Erythroblast (primary cell): ENCODE results near the gene CDHR3.

Experiments used
- DNase-seq, 2 experiments: peaks; one replicate each; lab custom pipeline; 2025; lab: John Stamatoyannopoulos, UW
- GATA1 ChIP-seq: IDR thresholded peaks from 2 replicates; pipeline ENCODE4 v1.6.1; 2011; ENCODE audit warnings: low read depth, mild to moderate bottlenecking, control low read depth, low read length, moderate library complexity
- POLR2A ChIP-seq: IDR thresholded peaks from 2 replicates; pipeline ENCODE4 v1.6.1; 2011; ENCODE audit warnings: mild to moderate bottlenecking, low read length

CDHR3 gene

GRCh38 chr7:106048706-106049020 lies 85.6 kb downstream of the CDHR3 start:
- DNase-seq = no peak
- no peak for TF ChIP-seq GATA1
- TF ChIP-seq POLR2A = no peak

DNA sequence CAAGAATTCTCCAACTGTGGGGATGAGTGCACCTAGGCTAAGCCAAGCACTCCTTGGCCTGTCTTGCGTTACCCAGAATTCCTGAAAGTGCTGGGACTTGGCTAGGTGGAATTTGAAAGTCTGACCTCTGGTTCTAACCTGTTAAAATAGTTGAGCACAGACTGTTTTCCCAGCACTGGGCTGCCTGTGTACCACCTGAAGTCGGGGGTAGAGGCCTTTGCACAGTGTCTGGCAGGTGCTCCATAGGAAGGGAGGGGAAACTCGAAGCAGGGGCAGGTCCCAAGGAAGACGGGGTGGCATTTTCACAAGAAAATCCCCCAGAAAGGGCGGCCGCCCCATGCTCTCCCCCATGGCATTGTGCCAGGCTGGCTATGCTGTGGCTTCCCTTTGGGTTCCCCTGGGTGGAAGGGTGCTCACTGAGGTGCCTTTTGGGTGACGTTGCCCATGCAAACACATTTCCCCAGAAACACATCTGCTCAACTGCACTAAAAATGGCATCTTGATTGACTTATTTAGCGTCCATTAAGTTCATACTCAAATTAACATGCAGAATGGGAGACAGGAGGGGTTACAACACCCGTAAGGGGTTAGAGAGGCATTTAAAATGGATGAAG lies 86.2 kb downstream of the CDHR3 start:
- no peak for TF ChIP-seq POLR2A
- TF ChIP-seq GATA1 = no peak
- DNase-seq = no peak

DNA sequence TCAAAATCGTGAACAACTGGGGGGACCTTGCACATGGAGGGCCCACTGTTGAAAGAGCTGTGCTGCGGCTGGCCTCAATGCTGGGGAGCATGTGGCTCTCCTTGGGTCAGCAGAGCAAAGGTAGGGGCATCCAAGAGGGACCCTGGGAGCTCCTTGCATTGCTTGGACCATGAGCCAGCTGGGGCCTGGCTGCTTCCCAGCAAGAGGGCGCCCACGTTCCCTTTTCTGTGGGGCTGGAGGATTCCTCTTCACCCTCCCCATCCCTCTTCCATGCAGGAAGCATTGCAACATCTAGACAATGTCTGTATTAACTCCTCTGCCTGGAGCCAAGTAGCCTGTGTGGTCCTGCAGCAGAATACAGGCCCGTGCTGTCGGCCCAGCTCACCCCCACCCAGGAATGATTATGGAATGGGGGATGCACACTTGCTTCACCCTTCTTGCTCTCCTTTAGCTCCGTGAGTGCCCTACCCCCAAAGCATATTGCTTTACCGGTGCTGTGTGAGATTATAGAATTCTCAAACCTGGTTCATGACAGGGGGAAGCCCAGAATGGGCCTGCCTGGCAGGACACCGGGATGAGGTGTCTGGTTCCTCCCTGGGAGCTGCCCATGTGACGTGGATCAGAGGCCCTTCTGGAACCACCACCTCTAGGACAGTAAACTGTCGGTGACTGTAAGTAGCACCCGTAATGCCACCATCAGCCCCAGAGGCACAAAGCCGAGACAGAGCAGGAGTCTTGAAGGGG lies 87.1 kb downstream of the CDHR3 start:
- no peak for TF ChIP-seq GATA1
- TF ChIP-seq POLR2A = no peak
- no peak for DNase-seq

- no peak for TF ChIP-seq POLR2A
- no peak for TF ChIP-seq GATA1
- no peak for DNase-seq
These were observed 87.7 kb downstream of the CDHR3 start for GRCh38 chr7:106050746-106051117.

GRCh38 chr7:106052681-106053080 lies 89.6 kb downstream of the CDHR3 start:
- TF ChIP-seq GATA1 (no peak), POLR2A (no peak)
- no peak for DNase-seq

- TF ChIP-seq POLR2A (no peak), GATA1 (no peak)
- no peak for DNase-seq
These were observed 90.0 kb downstream of the CDHR3 start for GRCh38 chr7:106053109-106053508.

- TF ChIP-seq POLR2A = no peak
- TF ChIP-seq GATA1 = no peak
- no peak for DNase-seq
These were observed 91.3 kb downstream of the CDHR3 start for GRCh38 chr7:106054156-106054910.

DNA sequence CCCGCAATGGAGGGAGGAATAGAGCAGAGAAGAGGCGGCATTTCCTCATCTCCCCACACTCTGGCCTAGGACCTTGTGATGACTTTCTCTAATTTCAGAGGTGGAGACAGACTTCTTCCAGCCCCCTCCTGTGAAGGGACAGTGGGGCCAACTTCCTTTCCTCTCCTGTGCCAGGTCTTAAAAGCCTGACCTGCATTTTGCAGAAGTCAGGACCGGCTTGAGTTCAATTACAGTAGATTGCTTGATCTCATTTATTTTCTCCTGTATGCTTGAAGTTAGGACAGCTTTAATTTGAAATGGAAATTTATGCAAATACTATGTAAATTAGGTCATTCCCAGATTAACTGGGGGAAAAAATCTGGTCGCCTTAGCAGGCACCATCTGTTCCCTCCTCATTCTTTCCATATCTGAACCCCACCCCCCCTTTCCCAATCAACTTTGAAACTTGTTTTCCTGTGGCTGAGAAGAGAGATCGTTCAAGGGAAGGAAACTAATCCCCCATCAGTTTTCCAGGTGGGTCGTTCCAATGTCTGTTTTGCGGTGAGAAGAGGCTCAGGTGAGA lies 92.0 kb downstream of the CDHR3 start:
- TF ChIP-seq POLR2A (no peak), GATA1 (no peak)
- DNase-seq = no peak

DNA sequence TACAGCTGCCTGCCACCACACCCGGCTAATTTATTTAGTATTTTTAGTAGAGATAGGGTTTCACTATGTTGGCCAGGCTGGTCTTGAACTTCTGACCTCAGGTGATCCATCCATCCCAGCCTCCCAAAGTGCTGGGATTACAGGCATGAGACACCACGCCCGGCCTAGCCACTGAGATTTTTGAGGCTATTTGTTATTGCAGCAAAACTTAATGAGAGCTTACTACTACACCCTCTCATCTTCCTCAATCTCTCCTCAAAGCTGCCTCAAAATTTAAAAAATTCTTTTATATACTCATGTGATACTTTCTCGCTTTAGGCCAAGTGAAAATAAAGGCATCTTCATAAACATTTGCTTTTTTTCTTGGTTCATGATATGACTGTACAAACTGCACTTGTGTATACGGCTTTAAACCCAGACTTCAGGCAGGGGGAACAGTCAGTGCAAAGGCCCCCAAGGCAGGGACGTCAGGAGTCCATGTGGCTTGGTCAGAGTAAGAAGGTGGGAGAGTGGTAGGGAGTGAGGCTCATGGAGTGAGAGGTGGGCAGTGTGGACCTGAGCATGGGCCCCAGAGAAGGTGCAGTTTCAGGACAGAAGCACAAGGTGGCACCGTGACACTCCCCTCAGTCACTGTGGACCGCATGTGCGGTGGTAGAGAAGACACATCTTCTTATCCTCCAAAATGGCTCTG lies 93.6 kb downstream of the CDHR3 start:
- peak; percentile 59 to 71 for DNase-seq
- TF ChIP-seq POLR2A (no peak), GATA1 (no peak)

GRCh38 chr7:106057204-106057961 lies 94.3 kb downstream of the CDHR3 start:
- no peak for DNase-seq
- no peak for TF ChIP-seq GATA1
- TF ChIP-seq POLR2A = no peak

- no peak for DNase-seq
- TF ChIP-seq GATA1 = no peak
- no peak for TF ChIP-seq POLR2A
These were observed 95.2 kb downstream of the CDHR3 start for GRCh38 chr7:106057962-106058927.

GRCh38 chr7:106058928-106059324 lies 95.9 kb downstream of the CDHR3 start:
- DNase-seq = no peak
- TF ChIP-seq GATA1 (no peak), POLR2A (no peak)

GRCh38 chr7:106059556-106059955 lies 96.5 kb downstream of the CDHR3 start:
- no peak for TF ChIP-seq POLR2A
- no peak for TF ChIP-seq GATA1
- DNase-seq = no peak
